NCI-H774 (cell line): ENCODE results near the gene YAE1.
"Not testable (repeated sequence)": the region's sequence is repeated elsewhere in the genome, so short reads cannot be mapped to it uniquely, and the experiment has no call there.

Source experiments
- DNase-seq: peaks from one replicate; lab custom pipeline; 2025; lab: John Stamatoyannopoulos, UW

The YAE1 gene, protein sequence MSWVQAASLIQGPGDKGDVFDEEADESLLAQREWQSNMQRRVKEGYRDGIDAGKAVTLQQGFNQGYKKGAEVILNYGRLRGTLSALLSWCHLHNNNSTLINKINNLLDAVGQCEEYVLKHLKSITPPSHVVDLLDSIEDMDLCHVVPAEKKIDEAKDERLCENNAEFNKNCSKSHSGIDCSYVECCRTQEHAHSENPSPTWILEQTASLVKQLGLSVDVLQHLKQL

GRCh38 chr7:39566023-39566921 is at the start of gene YAE1:
Gene YAE1 (plus strand): TSS chr7:39566404. CDS start chr7:39566419, 15 bp downstream.
- DNase-seq = peak; percentile 78

DNA sequence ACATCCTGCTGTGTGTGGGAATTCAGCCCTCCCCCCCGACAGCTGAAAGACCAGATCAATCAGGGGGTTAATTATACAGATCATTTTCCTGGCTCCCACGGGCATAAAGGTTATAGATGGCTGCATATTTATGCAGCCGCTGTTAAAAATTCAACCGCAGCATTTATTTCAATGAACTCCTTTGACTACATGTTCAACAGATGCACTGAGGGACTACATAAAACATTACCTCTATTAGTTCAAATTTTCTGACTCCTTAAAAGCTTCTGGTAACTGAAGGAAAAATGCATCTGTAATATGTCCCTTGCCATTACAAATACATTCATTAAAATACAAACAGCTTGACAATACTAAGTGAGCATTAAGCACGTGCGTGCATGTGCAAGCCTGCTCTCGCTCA is 49.7 kb upstream of the YAE1 start:
- DNase-seq = no peak

GRCh38 chr7:39517240-39517639 is 49.0 kb upstream of the YAE1 start:
- DNase-seq = no peak

DNA sequence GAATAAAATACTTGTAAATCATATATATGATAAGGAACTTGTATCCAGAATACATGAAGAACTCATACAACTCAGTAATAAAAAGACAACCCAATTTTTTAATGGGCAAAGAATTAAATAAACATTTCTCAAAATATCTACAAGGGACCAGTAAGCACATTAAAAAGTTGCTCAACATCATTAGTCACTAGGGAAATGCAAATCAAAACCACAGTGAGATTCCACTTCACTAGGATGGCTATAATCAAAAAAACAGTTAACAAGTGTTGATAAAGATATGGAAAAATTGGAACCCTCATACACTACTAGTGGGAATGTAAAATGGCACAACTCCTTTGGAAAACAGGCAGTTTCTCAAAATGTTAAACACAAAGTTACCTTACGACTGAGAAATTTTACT is 40.3 kb upstream of the YAE1 start:
- no peak for DNase-seq

DNA sequence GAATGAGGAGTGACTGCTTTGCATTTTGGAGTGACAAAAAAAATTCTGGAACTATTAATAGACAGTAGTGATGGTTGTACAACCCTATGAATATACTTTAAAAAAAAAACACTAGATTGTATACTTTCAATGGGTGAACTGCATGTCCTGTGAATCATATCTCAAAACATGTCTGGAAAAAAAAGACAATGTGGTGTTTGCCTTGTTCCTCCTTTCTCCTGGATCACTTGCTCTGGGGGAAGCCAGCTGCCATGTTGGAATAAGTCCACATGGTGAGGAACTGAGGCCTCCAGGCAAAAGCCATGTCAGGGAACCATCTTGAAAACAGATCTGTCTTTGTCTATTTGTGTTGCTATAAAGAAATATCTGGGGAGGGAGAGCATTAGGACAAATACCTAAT is 39.5 kb upstream of the YAE1 start:
- no peak for DNase-seq

DNA sequence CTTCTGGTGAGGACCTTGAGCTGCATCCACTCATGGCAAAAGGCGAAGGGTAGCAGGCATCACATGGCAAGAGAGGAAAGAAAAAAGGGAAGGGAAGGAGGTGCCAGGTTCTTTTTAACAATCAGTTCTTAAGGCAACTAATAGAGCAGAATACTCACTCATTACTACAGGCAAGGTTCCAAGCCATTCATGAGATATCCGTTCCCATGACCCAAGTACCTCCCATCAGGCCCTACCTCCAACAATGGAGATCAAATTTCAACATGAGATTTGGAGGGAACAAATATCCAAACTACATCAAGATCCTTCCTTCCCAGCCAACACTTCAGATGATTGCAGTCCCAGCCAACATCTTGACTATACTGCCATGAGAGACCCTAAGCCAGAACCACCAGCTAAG is 38.9 kb upstream of the YAE1 start:
- no peak for DNase-seq

DNA sequence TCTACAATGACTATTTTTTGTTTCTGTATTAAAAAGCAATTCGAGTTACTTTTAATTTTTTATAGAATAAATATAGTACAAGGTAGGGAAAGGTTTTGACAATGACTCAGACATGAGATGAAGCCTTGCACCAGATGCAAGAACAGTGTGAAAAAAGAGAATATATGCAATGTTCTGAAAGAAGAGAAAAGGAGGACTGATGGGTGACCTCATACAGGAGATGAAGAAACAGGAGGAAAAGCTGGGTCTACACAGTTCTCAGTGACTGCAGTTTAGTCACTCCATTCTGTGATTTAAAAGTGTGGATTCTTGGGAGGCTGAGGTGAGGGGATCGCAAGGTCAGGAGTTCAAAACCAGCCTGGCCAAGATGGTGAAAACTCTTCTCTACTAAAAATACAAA is 38.3 kb upstream of the YAE1 start:
- DNase-seq = no peak

GRCh38 chr7:39528849-39529248 is 37.4 kb upstream of the YAE1 start:
- DNase-seq = no peak

- DNase-seq = no peak
These were observed 36.6 kb upstream of the YAE1 start for GRCh38 chr7:39529582-39529981.

GRCh38 chr7:39530971-39531370 is 35.2 kb upstream of the YAE1 start:
- no peak for DNase-seq

- no peak for DNase-seq
These were observed 34.4 kb upstream of the YAE1 start for GRCh38 chr7:39531818-39532217.

- DNase-seq = no peak
These were observed 33.4 kb upstream of the YAE1 start for GRCh38 chr7:39532832-39533231.

GRCh38 chr7:39534599-39534998 is 31.6 kb upstream of the YAE1 start:
- DNase-seq = no peak

GRCh38 chr7:39535064-39535463 is 31.1 kb upstream of the YAE1 start:
- DNase-seq = no peak

- DNase-seq = no peak
These were observed 30.5 kb upstream of the YAE1 start for GRCh38 chr7:39535720-39536119.

GRCh38 chr7:39536951-39537350 is 29.3 kb upstream of the YAE1 start:
- no peak for DNase-seq

DNA sequence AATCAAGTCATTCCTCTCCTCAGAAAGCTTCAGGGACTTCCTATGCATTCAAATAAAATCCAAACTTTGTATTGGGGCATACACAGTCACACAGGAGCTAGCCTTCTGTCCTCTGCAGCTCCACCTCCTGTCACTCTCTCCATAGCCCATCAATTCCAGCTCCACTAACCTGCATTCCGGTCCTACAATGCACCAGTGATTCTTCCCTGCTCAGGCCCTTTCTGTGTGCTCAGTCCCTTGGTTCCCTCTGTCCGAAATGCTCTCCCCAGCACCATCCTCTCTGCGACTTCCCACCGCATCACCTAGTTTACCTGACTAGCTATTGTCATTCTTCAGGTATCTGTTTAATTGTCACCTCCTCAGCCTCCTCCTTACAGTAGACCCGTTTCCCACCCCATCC is 26.4 kb upstream of the YAE1 start:
- DNase-seq = no peak

DNA sequence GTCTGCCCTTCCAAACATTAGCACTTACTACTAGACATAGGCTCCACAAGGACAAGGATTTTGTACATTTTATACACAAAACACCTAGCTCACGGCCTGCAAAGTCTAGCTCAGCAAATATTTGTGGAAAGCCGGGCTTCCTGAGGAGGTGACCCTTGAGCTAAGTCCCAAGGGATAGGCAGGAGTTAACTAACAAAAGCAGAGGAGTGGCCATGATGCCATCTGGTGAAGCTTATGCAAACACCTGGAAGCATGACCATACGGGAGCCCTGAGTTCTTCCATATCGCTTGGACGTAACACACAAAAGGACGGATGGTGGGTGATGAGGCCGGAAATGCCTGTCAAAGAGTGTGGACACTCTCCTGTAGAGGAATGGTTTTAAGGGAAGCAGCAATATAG is 25.9 kb upstream of the YAE1 start:
- peak; percentile 25 for DNase-seq

GRCh38 chr7:39541511-39541910 is 24.7 kb upstream of the YAE1 start:
- no peak for DNase-seq

DNA sequence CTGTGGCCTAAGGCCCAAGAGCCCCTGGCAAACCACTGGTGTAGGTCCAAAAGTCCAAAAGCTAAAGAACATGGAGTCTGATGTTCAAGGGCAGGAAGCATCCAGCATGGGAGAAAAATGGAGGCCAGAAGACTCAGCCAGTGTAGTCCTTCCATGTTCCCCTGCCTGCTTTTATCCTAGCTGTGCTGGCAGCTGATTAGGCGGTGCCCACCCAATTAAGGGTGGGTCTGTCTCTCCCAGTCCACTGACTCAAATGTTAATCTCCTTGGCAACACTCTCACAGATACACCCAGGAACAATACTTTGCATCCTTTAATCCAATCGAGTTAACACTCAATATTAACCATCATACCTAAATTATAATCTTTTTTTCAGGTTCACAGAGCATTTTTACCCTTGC is 21.4 kb upstream of the YAE1 start:
- not testable (repeated sequence) for DNase-seq

GRCh38 chr7:39547336-39547735 is 18.9 kb upstream of the YAE1 start:
- no peak for DNase-seq

GRCh38 chr7:39550411-39550810 is 15.8 kb upstream of the YAE1 start:
- DNase-seq = no peak

DNA sequence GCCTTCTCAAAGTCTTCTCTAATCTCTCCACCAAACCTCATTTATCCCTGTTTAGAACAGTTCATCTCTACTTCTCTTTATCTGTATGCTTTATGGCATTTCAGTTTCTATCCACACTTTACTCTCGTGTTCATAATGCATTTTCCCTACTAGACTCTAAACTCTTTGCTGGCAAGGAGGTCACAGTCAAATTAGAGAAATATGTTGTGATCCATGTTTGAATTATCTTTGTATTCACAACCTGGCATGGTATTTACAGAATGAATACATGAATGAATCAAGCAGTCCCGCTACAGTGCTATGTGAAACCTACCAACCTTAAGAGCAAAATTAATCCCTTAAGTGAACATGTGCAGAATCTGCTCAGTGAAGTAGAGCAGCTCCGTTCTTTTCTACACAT is 12.8 kb upstream of the YAE1 start:
- no peak for DNase-seq
